CD4-positive, alpha-beta T cell treated with Interleukin-15 for 4 hours (primary cell): ENCODE measurements around the gene NTNG1.

Experiments used
- DNase-seq: peaks from one replicate; pipeline ENCODE4 v3.0.0-alpha.2; 2020; ENCODE audit warnings: low spot score

The NTNG1 gene

DNA sequence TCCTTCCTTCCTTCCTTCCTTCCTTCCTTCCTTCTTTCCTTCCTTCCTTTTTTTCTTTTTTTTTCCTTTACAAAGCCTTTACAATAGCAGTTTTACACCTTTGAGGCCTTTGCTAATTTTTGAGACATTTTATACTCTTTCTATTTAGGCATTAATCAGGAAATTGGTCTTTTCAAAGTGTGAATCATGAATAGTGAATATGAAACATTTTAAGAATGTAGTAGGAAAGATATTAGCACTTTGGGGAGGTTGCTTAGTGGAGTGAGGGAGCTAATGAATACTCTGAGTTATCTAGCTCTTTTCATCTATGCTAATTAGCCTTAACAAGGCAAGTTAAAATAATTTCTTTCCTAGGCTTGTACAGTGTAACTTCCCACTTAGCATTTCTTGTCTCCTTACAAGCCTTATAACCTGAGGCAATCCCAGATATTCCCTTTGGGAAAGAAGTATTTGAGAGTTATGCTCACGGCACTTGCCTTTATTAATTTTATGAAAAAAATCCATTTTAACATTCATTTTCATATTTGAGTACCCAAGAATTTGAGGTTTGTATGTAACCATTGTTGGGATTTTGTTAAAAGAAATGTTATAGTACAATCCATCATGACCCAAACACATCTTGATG, 122.6 kb downstream of the NTNG1 start:
- DNase-seq: no peak

DNA sequence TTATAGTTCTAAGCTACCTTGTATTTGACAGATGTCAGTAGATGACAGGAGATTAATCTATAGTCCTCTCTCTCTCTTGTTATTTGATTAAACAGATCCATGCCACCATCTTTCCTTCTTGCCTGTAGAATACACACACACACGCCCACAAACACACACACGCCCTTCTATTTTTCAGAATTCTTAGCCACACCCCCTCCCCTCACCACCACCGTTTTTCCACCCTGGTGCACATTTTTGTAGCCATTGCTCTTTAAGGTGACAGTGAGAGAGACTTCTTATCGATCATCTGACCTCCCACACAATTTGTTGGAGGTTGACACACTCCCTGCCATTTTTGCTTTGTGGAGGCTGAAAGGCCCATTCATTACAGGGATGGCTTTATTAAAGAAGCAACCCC, 123.2 kb downstream of the NTNG1 start:
- no peak for DNase-seq

DNA sequence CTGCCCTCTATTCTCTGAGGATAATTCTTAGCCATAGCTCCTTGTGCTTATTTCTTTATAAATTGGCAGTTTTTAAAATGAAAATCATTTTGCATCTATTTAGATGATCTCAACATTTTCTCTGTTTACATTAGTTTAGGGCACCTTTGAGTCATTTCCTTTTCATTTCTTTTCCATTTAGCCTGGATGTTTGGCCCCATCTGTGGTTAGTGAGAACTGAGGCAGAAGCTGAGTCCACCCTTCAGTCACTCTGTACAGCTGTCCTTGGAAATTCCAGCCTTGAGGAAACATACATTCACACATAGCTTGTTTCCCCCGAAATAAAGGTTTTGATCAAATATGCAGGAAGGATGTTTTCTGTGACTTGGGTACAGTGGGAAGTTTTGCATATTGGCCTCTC, 123.7 kb downstream of the NTNG1 start:
- no peak for DNase-seq

DNA sequence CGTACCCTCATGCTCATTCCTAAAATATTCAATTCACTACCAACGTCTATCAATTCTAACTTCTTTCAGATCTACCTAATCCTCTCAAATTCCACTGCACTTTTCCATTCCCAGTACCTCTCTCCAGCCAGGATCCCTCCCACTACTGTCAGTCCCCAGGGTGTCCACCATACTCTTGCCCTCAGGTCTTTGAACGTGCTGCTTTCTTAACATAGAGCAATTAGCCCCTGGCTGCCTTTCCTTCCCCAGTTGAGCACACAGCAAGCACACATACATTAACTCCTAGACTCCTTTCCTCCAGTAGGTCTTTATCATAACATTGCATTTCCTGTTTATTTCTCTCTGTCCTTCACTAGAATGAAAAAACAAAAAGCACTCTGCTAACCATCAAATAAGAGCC, 126.7 kb downstream of the NTNG1 start:
- no peak for DNase-seq

- DNase-seq: no peak
These were observed 131.5 kb downstream of the NTNG1 start for GRCh38 chr1:107272321-107272720.

GRCh38 chr1:107273515-107273914, 132.7 kb downstream of the NTNG1 start:
- no peak for DNase-seq

DNA sequence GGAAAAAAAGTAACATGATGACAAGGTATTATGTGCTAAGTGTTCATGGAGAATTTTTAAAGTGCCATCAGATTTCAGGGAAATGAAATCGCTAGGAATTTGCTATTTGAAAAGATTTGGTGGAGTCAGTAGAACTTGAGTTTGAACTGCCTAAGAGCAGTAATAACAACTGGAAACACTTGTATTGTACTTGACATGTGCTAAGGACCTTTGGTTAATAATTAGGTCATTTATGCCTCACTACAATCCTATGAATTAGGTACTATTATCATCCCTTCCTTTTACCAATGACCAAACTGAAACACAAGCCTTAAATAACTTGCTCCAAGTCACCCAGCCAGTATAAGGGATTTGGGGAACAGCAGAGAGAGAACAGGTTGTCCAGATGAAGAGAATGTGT, 133.4 kb downstream of the NTNG1 start:
- DNase-seq: no peak

DNA sequence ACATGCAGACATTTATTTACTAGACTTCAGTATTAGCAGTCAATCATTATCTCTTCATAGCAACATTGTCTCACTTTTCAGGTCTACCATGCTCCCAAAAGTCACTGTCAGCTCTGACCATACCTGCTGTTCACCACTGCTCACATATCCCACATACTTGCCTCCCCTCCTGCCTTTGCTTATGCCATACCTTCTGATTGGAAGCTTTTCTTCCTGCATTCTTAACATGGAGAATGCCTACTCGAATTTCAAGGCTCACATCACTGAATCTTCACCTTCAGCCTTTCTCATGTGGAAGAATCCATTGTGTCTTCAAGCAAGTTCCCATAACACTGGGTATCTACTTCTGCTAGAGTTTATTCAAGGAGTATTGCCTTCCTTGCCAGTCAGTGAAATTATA, 135.4 kb downstream of the NTNG1 start:
- DNase-seq: no peak

DNA sequence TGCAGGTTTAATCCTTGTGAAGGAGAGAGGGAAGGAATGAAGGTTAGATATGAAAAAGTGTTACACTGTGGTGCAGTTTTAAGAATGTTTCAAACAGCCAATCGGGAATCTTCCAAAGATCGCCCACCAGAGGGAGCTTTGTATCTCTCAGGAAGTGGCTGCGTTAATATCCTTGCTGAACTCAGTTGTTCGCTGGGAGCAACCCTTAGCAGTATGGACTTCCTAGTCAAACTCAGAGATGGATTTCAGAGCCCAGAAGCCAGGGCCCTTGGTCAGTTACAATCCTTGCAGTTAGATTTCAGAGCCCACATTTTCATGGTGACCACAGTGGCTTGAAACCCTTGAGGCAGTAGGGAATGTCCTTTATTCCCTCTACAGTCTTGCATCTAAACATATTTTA, 136.2 kb downstream of the NTNG1 start:
- DNase-seq: no peak

GRCh38 chr1:107286125-107286524, 145.3 kb downstream of the NTNG1 start:
- DNase-seq: no peak

DNA sequence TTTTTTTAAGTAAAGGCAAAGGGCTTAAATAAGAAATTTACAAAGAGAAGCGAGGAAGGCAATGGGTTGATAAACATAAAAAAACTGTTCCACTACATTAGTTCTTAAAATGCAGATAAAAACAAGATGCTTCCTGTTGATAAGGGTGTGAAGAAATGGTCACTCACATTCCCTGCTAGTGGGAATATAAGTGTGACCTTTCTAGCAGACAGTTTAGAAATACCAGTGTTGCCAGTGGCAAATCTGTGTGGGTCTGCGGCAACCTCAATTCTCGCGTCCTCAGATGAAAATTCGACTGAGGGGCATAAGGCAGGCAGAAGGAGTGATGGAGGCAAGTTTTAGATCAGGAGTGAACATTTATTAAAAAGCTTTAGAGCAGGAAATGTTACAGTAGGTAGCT, 151.1 kb downstream of the NTNG1 start:
- no peak for DNase-seq

DNA sequence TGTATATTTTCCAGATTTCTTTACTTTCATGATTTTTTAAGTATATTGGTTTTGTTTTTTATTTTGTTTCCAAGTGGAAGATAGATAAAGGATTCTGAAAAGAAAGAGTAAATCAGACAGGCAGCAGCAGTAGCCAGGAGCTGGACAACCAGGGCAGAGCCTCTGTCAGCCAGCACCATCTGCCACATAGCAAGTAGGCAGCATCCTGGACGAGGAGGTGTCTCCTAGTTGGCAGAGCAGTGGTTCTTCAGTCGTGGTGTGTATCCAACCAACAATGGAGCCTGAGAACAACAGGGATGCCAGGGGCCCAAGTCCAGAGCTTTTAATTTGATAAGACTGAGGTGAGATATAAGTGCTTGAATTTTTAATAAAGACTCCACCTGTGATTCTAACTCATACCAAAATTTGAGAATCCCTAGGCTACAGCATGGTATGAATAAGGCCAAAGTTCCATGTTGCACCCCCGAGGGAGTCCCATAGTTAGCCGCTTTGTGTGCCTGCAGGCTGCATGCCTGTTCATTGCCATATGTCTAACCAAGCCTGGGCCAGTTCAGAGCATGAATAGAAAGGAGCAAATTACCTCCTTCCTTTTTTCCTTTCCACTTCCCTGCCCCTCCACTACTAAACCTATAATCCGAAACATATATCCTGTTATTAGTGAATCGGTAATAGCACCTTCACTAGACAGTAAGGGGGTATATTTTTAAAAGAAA, 153.2 kb downstream of the NTNG1 start:
- DNase-seq: no peak

GRCh38 chr1:107294686-107295085, 153.8 kb downstream of the NTNG1 start:
- no peak for DNase-seq

DNA sequence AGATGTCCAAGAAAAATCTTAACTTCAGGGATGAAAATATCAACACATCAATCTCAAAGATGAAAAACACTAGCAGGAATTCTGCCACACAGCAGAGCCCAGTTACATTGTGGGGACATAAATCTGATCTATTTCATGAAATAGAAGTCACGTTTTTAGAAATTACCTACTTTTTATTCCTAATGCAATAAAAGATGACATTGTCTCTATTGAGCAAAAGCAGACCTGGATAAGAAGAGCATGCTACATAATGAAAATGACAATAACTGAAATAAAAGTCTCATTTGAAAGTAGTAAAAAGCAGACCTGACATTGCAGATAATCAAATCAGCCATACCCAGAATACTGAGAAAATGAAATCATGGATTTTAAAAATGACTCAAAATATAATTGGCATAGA, 156.8 kb downstream of the NTNG1 start:
- no peak for DNase-seq

- DNase-seq: no peak
These were observed 157.7 kb downstream of the NTNG1 start for GRCh38 chr1:107298526-107298925.

- no peak for DNase-seq
These were observed 158.7 kb downstream of the NTNG1 start for GRCh38 chr1:107299521-107299920.

DNA sequence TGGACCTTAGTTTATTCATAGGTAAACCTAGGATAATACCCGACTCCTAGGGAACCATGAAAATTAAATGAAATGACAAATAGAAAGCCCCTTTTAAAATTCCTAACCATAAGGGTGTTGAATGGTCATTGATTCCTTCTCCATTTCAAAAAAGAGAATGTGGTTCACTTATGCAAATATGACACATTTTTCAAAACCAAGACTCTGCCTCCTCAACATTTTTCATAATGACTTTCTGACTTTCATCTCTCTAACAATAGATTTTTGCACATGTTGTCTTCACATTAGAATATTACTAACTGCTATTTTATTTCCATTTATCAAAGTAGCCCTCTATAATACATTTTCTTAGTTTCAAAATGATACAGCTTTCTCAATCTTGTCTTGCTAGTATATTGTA, 169.1 kb downstream of the NTNG1 start:
- no peak for DNase-seq

- no peak for DNase-seq
These were observed 174.8 kb downstream of the NTNG1 start for GRCh38 chr1:107315652-107316051.

GRCh38 chr1:107318932-107319331, 178.1 kb downstream of the NTNG1 start:
- no peak for DNase-seq

- DNase-seq: no peak
These were observed 182.9 kb downstream of the NTNG1 start for GRCh38 chr1:107323784-107324183.

DNA sequence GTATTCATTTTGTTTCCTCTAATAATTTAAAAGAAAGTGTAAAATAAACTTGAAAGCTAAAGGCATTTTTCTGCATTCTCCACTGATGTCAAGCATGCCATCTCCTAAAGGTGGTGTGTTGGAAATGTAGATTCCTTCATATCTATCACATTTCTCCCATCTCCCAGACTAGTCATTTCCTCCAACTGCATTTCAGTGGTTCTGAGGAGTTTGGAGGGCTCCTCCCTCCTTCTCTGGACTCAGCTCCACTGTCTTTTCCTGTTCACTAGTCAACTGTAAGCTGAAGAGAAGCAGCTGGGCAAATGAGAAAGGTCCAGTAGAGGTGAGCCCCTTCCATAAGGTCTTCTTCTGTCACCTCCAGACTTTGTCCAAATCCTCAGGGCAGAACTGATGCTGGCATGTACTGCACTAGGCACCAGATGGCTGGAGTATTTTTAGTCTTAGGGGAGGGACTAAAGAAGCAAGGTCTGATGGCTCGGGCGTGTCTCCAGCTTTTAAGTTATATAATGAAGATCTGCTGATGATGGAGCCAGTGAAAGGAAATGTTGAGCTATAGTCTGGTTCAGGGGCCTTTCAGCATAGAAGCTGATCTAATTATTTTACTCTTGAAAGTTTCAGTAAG, 186.1 kb downstream of the NTNG1 start:
- no peak for DNase-seq

GRCh38 chr1:107327446-107327845, 186.6 kb downstream of the NTNG1 start:
- DNase-seq: no peak

- no peak for DNase-seq
These were observed 187.2 kb downstream of the NTNG1 start for GRCh38 chr1:107328087-107328486.

- DNase-seq: no peak
These were observed 198.9 kb downstream of the NTNG1 start for GRCh38 chr1:107339775-107340174.
